HG02885 (cell line): Measurements from ENCODE around the gene CCM2L.

Experiments
- ATAC-seq: cut with Tn5 transposase; IDR thresholded peaks from one replicate; pipeline ENCODE4 v1.9.1; 2021; ENCODE audit warnings: mild to moderate bottlenecking; ENCODE audit not compliant: unreplicated experiment, poor library complexity

Gene CCM2L

DNA sequence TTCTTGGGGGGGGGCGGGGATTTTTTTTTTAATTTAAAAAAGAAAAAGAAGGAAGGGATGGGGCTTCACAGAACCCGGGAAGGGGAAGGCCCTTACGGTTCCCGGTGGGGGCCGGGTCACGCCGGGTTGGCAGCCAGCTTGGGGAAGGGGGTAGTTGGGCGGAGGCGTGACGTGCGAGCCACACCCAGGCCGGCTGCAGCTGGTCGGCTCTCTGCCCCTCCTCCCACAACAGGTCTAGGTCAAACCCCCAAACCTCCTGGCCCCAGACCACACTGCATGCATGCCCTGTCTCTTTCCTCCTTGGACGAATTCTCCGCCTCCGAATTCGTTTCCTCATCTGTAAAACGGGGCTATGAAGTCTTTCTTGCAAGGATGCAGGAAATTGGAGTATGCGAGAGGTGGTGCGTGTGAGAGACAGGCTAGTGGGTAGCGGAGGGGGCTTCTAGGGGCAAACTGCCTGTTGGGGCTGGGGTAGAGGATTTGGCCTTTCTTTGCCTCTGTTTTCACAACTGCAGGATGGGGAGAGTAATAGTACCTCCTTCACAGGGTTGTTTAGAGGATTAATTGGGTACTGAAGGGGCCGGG lies 42.6 kb downstream of the CCM2L start:
- no peak for ATAC-seq

DNA sequence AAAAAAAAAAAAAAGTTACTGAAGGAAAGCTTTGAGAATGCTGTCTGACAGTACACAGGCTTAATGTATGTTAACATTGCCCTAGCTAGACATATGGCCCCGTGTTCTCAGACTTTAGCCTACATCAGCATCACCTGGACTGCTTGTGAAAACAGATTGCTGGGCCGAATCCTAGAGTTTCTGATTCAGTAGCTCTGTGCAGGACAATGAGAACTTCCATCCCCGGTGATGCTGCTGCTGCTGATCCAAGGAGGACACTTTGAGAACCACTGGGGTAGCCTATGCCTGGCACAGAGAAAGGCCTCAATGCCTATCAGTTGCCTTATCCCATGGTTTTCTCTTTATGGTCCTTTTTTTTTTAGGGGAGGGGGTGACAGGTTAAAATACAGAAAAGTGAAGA lies 43.4 kb downstream of the CCM2L start:
- no peak for ATAC-seq

DNA sequence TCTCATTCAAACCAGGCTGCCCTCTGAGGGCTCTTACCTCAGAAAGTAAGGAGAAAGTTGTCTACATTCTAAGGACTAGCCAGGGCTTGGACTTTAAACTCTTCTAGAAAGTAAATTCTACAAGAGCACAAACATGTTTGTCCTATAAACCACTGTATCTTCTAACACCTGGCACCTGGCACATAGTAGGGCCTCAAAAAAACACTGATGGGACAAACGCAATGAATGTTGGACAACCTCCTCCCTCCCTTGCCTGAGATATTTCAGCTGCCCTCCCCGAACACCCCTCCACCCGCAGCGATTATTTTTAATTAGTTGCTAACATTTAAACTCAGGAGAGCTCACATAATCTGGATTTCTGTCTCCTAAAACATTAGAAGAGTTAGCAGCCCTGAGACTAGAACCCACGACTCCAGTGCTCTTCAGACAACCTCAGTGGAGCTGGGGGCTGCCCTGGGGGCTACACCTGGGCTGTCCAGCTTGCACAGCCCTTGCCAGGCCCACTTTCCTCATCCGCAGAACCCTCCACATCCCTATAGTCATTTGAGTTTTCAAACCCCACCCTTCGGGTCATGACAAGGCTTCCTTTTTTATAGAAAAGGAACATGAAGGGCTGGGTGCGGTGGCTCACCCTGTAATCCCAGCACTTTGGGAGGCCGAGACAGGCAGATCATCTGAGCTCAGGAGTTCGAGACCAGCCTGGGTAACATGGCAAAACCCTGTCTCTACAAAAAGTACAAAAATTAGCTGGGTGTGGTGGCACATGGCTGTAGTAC lies 46.7 kb downstream of the CCM2L start:
- no peak for ATAC-seq

DNA sequence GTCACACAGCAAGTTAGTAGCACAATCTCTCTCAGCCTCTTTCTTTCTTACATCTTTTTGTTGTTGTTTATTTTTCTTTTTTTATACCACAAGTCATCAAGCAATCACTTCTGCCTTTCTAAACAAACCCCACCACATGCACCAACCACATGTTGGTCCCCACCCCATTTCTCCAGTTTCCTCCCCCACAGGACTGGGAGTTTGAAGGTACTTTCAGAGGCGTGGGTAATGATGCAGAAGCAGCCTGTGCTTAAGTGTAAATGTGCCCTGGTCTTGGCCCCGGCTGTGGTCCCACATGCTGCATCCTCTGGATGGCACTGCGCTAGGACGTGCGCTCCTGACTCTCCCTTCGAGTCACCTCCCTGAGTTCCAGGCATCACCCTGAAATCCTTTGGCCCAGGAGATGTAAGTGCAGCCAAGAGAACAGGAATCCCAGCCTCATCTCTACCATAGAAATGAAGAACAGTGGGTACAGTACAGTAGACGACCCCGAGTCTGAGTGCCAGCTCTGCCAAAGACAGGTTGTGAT lies 47.5 kb downstream of the CCM2L start:
- no peak for ATAC-seq

GRCh38 chr20:32059189-32059588 lies 49.0 kb downstream of the CCM2L start:
- no peak for ATAC-seq

GRCh38 chr20:32062776-32063170 lies 52.5 kb downstream of the CCM2L start:
- ATAC-seq: peak; percentile 51

DNA sequence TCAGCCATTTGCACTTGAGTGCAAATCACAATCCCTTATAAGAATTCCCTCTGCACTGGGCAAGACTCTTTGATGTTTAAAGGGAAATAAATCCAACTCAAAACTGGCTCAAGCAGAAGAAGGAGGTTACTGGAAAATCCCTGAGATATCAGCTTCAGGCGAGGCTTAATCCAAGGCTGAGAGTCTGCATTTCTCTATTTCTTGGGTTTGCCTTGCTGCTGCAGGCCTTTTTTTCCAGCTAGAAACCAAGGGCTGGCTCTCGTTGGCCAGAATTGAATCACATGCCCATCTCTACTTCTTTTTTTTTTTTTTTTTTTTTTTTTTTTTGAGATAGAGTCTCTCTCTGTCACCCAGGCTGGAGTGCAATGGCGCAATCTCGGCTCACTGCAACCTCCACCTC lies 53.5 kb downstream of the CCM2L start:
- ATAC-seq: no peak

- ATAC-seq: no peak
These were observed 54.4 kb downstream of the CCM2L start for GRCh38 chr20:32064667-32065066.

- ATAC-seq: no peak
These were observed 57.1 kb downstream of the CCM2L start for GRCh38 chr20:32067234-32067821.

DNA sequence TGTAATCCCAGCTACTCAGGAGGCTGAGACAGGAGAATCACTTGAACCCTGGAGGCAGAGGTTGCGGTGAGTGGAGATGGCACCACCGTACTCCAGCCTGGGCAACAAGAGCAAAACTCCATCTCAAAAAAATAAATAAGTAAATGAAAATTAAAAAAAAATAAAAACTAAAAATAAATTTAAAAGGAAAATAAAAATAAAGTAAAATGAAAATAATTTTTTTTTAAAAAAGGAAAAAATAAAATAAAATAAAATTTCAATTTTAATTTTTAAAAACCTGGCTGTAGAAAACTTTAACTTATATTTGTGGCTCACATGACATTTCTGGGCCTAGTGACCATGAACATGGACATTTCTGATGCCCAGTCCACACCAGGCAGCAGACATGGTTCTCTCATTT lies 57.9 kb downstream of the CCM2L start:
- ATAC-seq: no peak

DNA sequence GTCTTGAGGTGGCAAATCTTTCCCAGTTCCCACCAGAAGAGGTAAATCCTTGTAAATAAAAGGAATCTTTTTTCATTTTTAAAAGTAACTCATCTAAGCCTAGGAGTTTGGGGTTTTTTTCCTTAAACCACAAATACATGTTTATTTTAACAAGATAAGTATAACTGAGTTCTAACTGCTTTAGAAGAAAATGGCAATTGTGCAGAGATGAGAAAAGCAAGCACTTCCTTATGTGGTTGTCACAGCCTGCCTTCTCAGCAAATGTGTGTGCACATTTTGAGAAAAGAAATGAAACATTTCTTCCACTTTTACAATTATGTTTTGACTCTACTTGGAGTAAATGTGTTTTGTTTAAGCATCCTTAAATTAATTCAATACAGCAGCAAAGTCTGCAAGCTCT lies 59.5 kb downstream of the CCM2L start:
- ATAC-seq: no peak

- ATAC-seq: no peak
These were observed 60.0 kb downstream of the CCM2L start for GRCh38 chr20:32070282-32070681.

DNA sequence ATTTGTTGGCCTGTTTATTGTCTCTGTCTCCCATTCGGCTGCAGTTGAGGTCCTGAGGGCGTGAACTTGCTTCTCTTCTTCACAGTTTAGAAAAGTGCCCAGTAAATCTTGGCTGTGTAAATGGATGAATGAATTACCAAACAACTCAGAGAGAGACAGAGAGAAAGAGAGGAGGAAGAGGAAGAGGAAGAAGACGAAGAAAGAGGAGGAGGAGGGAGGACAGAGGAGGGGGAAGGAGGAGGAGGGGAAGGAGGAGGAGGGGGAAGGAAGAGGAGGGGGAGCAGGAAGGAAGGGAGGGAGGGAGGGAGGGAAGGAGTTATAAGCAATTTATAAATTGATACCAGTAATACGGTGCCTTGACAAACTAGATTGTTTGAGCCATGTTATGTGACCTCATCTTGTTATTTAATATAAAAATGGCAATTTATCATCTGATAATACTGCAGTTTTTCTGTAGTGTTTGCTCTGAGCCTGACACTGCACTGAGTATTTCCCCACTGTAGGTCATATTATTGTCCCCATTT lies 60.5 kb downstream of the CCM2L start:
- ATAC-seq: no peak

- no peak for ATAC-seq
These were observed 61.3 kb downstream of the CCM2L start for GRCh38 chr20:32071395-32072167.

- ATAC-seq: no peak
These were observed 62.0 kb downstream of the CCM2L start for GRCh38 chr20:32072168-32072750.

GRCh38 chr20:32075534-32075933 lies 65.3 kb downstream of the CCM2L start:
- no peak for ATAC-seq

GRCh38 chr20:32077190-32077589 lies 67.0 kb downstream of the CCM2L start:
- no peak for ATAC-seq

- ATAC-seq: no peak
These were observed 68.1 kb downstream of the CCM2L start for GRCh38 chr20:32078322-32078721.

DNA sequence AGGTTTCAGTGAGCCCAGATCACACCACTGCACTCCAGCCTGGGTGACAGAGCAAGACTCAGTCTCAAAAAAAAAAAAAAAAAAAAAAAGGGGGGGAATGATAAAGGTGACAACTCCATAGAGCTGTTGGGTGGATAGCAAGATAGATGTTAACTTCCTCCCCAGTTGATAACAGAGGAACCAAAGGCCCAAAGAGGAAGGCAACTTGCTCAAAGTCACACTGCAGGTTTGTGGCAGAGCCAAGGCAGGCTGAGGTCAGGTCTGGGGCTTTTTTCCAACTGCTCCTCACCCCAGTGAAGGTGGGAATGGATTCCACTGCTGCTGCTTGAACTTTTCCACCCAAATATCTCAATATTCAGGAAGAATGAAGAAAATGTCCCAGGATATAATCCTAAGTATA lies 68.6 kb downstream of the CCM2L start:
- ATAC-seq: no peak

DNA sequence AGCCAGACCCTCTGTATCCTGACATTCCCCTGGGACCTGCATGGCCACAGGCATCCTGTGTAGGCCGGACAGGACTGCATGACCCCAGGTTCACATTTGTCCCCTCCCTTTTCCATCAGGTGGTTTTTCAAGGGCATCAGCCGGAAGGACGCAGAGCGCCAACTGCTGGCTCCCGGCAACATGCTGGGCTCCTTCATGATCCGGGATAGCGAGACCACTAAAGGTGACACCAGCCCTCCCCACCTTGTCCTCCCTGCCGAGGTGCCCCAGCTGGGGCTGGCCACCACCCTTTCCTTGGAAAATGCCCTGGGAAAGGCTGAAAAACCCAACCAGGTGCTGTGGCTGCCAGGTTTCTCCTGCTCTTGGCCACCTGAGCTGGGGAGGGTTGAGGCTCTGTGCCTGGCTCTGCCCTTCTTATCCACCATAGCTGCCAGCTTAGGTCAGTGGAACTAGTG lies 69.4 kb downstream of the CCM2L start:
- no peak for ATAC-seq
